SK-N-SH treated with all-trans-retinoic acid at 6 μM for 48 hours (cell line): Measurements from ENCODE around the gene CORO1C.
A peak's percentile ranks its signal among the peaks of the same experiment; 100 is the strongest.

Experiments used
- ATAC-seq: fragments of 200-7000 bp; cut with Tn5 transposase; 3 replicates; pipeline ENCODE4 v1.9.1; 2020; ENCODE audit warnings: mild to moderate bottlenecking, moderate library complexity
- ARNTL ChIP-seq: fragments of 450-650 bp; formaldehyde crosslinking; IDR thresholded peaks from 2 replicates; pipeline ENCODE4 v1.5.0; 2020; ENCODE audit warnings: low read depth, mild to moderate bottlenecking, moderate library complexity, borderline replicate concordance
- BACH2 ChIP-seq: fragments of 250-450 bp; sonication (Bioruptor Pico); IDR thresholded peaks from 2 replicates; pipeline ENCODE4 v1.9.0; 2021; ENCODE audit warnings: mild to moderate bottlenecking, borderline replicate concordance
- CREB5 ChIP-seq: fragments of 250-450 bp; sonication (Bioruptor Pico); IDR thresholded peaks from 2 replicates; pipeline ENCODE4 v1.5.1; 2020; ENCODE audit warnings: low read depth, mild to moderate bottlenecking, moderate library complexity
- CSDC2 ChIP-seq: fragments of 250-450 bp; sonication (Bioruptor Pico); IDR thresholded peaks from 2 replicates; pipeline ENCODE4 v1.5.0; 2020; ENCODE audit warnings: mild to moderate bottlenecking, moderate library complexity
- CSRNP3 ChIP-seq: fragments of 250-450 bp; sonication (Bioruptor Pico); IDR thresholded peaks from 2 replicates; pipeline ENCODE4 v1.5.1; 2021; ENCODE audit warnings: mild to moderate bottlenecking, moderate library complexity
- ESRRG ChIP-seq: fragments of 250-450 bp; sonication (Bioruptor Pico); IDR thresholded peaks from 2 replicates; pipeline ENCODE4 v1.6.1; 2021; ENCODE audit warnings: mild to moderate bottlenecking
- GLIS3 ChIP-seq: fragments of 250-450 bp; sonication (Bioruptor Pico); IDR thresholded peaks from 2 replicates; pipeline ENCODE4 v1.5.0; 2020; ENCODE audit warnings: mild to moderate bottlenecking, moderate library complexity
- ISL1 ChIP-seq: fragments of 250-450 bp; sonication (Bioruptor Pico); IDR thresholded peaks from 2 replicates; pipeline ENCODE4 v2.1.2; 2022; ENCODE audit warnings: mild to moderate bottlenecking, moderate library complexity
- OSR1 ChIP-seq: fragments of 250-450 bp; sonication (Bioruptor Pico); IDR thresholded peaks from 2 replicates; pipeline ENCODE4 v1.8.0; 2022; ENCODE audit warnings: moderate library complexity, mild to moderate bottlenecking, inconsistent platforms
- PATZ1 ChIP-seq: fragments of 250-450 bp; sonication (Bioruptor Pico); IDR thresholded peaks from 2 replicates; pipeline ENCODE4 v1.8.0; 2020; ENCODE audit warnings: mild to moderate bottlenecking, moderate library complexity, borderline replicate concordance
- PPARA ChIP-seq: fragments of 250-450 bp; sonication (Bioruptor Pico); IDR thresholded peaks from 2 replicates; pipeline ENCODE4 v1.5.0; 2020; ENCODE audit warnings: mild to moderate bottlenecking, borderline replicate concordance
- RARB ChIP-seq: fragments of 250-450 bp; sonication (Bioruptor Pico); IDR thresholded peaks from 2 replicates; pipeline ENCODE4 v1.8.0; 2021; ENCODE audit warnings: mild to moderate bottlenecking, moderate library complexity
- TCF4 ChIP-seq: fragments of 250-450 bp; sonication (Bioruptor Pico); IDR thresholded peaks from 2 replicates; pipeline ENCODE4 v1.8.0; 2021; ENCODE audit warnings: mild to moderate bottlenecking, moderate library complexity, borderline replicate concordance
- TOX ChIP-seq: fragments of 250-450 bp; sonication (Bioruptor Pico); IDR thresholded peaks from 2 replicates; pipeline ENCODE4 v1.8.0; 2021; ENCODE audit warnings: mild to moderate bottlenecking, moderate library complexity, borderline replicate concordance
- TSHZ2 ChIP-seq: fragments of 250-450 bp; sonication (Bioruptor Pico); IDR thresholded peaks from 2 replicates; pipeline ENCODE4 v1.5.0; 2020; ENCODE audit warnings: mild to moderate bottlenecking, moderate library complexity
- ZC3H10 ChIP-seq: fragments of 250-450 bp; sonication (Bioruptor Pico); IDR thresholded peaks from 2 replicates; pipeline ENCODE4 v1.5.1; 2021; ENCODE audit warnings: mild to moderate bottlenecking, moderate library complexity
- ZFP3 ChIP-seq: fragments of 250-450 bp; sonication (Bioruptor Pico); IDR thresholded peaks from 2 replicates; pipeline ENCODE4 v1.5.0; 2020; ENCODE audit warnings: mild to moderate bottlenecking, moderate library complexity
- ZFP30 ChIP-seq: fragments of 450-650 bp; formaldehyde crosslinking; IDR thresholded peaks from 2 replicates; pipeline ENCODE4 v1.5.0; 2022; ENCODE audit warnings: mild to moderate bottlenecking, moderate library complexity
- ZNF565 ChIP-seq: fragments of 450-650 bp; formaldehyde crosslinking; conservative IDR thresholded peaks from 2 replicates; pipeline ENCODE4 v1.5.0; 2020; ENCODE audit warnings: low read depth, mild to moderate bottlenecking, moderate library complexity
- ZNF8 ChIP-seq: fragments of 450-650 bp; formaldehyde crosslinking; IDR thresholded peaks from 2 replicates; pipeline ENCODE4 v1.5.0; 2020; ENCODE audit warnings: mild to moderate bottlenecking, moderate library complexity

Gene CORO1C

GRCh38 chr12:108612788-108613282, 118.5 kb downstream of the CORO1C start (continued):
- TF ChIP-seq CREB5 (CRISPR knock-in tag) = no peak
- no peak for TF ChIP-seq PPARA

GRCh38 chr12:108611884-108612415, 119.4 kb downstream of the CORO1C start:
- peak; percentile 60 for ATAC-seq
- TF ChIP-seq PPARA = no peak
- no peak for TF ChIP-seq ZFP30 (CRISPR knock-in tag)
- no peak for TF ChIP-seq ARNTL
- no peak for TF ChIP-seq CSDC2 (CRISPR knock-in tag)
- TF ChIP-seq TCF4 (CRISPR knock-in tag) = no peak
- TF ChIP-seq TOX (CRISPR knock-in tag) = no peak

- TF ChIP-seq TCF4 (CRISPR knock-in tag) (no peak), ZNF8 (CRISPR knock-in tag) (no peak), GLIS3 (no peak), CSRNP3 (CRISPR knock-in tag) (no peak), ISL1 (CRISPR knock-in tag) (no peak), ZFP30 (CRISPR knock-in tag) (no peak), TSHZ2 (CRISPR knock-in tag) (no peak), ZC3H10 (CRISPR knock-in tag) (no peak), OSR1 (CRISPR knock-in tag) (no peak), ESRRG (CRISPR knock-in tag) (no peak), BACH2 (CRISPR knock-in tag) (no peak), PPARA (no peak)
- TF ChIP-seq, all 23 proteins: peak for 0
- ATAC-seq = no peak
These were observed 120.3 kb downstream of the CORO1C start for GRCh38 chr12:108610856-108611605.

- TF ChIP-seq PPARA = no peak
- TF ChIP-seq TOX (CRISPR knock-in tag) = no peak
- TF ChIP-seq ZNF565 (CRISPR knock-in tag) = no peak
- no peak for TF ChIP-seq TSHZ2 (CRISPR knock-in tag)
- no peak for TF ChIP-seq ZFP3 (CRISPR knock-in tag)
- TF ChIP-seq TCF4 (CRISPR knock-in tag) = no peak
- no peak for TF ChIP-seq BACH2 (CRISPR knock-in tag)
- no peak for TF ChIP-seq RARB
- no peak for TF ChIP-seq PATZ1 (CRISPR knock-in tag)
- no peak for TF ChIP-seq ISL1 (CRISPR knock-in tag)
- no peak for TF ChIP-seq ZFP30 (CRISPR knock-in tag)
- no peak for TF ChIP-seq CSDC2 (CRISPR knock-in tag)
- TF ChIP-seq GLIS3 = no peak
- no peak for TF ChIP-seq ARNTL
- TF ChIP-seq OSR1 (CRISPR knock-in tag) = no peak
- TF ChIP-seq ZC3H10 (CRISPR knock-in tag) = no peak
- ATAC-seq = no peak
These were observed 120.9 kb downstream of the CORO1C start for GRCh38 chr12:108610336-108610815.
